RWPE2 (cell line): ENCODE measurements around the gene GPRASP1.

ENCODE experiments used
- ATAC-seq: fragments of 200-7000 bp; cut with Tn5 transposase; 3 replicates; pipeline ENCODE4 v1.9.1; 2021; ENCODE audit warnings: low read depth
- DNase-seq: peaks from one replicate; pipeline ENCODE4 v3.0.0-alpha.2; 2020; ENCODE audit warnings: low spot score
- H3K27ac ChIP-seq: fragments of 450-650 bp; 2 replicates; pipeline ENCODE4 v1.5.1; 2017; ENCODE audit warnings: mild to moderate bottlenecking; ENCODE audit not compliant: poor library complexity, severe bottlenecking
- H3K27me3 ChIP-seq: fragments of 250-450 bp; sonication (Bioruptor Pico); 2 replicates; pipeline ENCODE4 v1.5.1; 2021; ENCODE audit warnings: mild to moderate bottlenecking, moderate library complexity; ENCODE audit not compliant: insufficient read depth, poor library complexity, severe bottlenecking
- H3K36me3 ChIP-seq: fragments of 250-450 bp; sonication (Bioruptor Pico); 2 replicates; pipeline ENCODE4 v1.5.1; 2020; ENCODE audit warnings: low read depth, mild to moderate bottlenecking, moderate library complexity
- H3K4me1 ChIP-seq: fragments of 250-450 bp; sonication (Bioruptor Pico); 2 replicates; pipeline ENCODE4 v1.5.1; 2021; ENCODE audit warnings: mild to moderate bottlenecking, moderate library complexity; ENCODE audit not compliant: insufficient read depth, poor library complexity, severe bottlenecking
- H3K4me3 ChIP-seq: fragments of 250-450 bp; sonication (Bioruptor Pico); 2 replicates; pipeline ENCODE4 v1.5.1; 2021; ENCODE audit warnings: mild to moderate bottlenecking, moderate library complexity; ENCODE audit not compliant: severe bottlenecking
- H3K9me3 ChIP-seq: fragments of 250-450 bp; sonication (Bioruptor Pico); 2 replicates; pipeline ENCODE4 v1.5.1; 2021; ENCODE audit warnings: mild to moderate bottlenecking, moderate library complexity; ENCODE audit not compliant: severe bottlenecking
- TF ChIP-seq, protein P1 (sequence below): fragments of 450-650 bp; IDR thresholded peaks from one replicate; pipeline ENCODE4 v1.5.1; 2017; ENCODE audit warnings: mild to moderate bottlenecking, moderate library complexity; ENCODE audit not compliant: poor library complexity, severe bottlenecking

Gene GPRASP1

DNA sequence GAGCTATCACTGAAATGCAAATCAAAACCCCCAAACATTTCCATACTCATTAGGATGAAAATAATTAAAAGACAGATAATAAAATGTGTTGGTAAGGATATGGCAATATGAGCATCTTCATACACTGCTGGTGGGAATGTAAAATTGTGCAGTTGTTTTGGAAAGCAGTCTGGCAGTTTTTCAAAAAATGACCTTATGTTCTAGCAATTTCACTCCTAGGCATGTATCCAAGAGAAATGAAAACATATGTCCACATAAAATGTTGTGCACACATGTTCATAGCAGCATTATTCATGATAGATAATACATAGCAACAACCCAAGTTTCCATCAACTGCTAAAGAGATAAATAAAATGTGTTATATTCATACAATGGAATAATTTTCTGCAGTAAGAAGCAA, 46.2 kb downstream of the GPRASP1 start:
- Histone ChIP-seq H3K9me3 (no peaks in the 10 kb centered on the region), H3K4me1 (no peaks in the 10 kb centered on the region), H3K27me3 (no peaks in the 10 kb centered on the region), H3K4me3 (no peak overlapping the region), H3K27ac (no peak overlapping the region), H3K36me3 (no peaks in the 10 kb centered on the region)
- TF ChIP-seq, protein P1, sequence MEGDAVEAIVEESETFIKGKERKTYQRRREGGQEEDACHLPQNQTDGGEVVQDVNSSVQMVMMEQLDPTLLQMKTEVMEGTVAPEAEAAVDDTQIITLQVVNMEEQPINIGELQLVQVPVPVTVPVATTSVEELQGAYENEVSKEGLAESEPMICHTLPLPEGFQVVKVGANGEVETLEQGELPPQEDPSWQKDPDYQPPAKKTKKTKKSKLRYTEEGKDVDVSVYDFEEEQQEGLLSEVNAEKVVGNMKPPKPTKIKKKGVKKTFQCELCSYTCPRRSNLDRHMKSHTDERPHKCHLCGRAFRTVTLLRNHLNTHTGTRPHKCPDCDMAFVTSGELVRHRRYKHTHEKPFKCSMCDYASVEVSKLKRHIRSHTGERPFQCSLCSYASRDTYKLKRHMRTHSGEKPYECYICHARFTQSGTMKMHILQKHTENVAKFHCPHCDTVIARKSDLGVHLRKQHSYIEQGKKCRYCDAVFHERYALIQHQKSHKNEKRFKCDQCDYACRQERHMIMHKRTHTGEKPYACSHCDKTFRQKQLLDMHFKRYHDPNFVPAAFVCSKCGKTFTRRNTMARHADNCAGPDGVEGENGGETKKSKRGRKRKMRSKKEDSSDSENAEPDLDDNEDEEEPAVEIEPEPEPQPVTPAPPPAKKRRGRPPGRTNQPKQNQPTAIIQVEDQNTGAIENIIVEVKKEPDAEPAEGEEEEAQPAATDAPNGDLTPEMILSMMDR: no peak
- ATAC-seq: no peak
- no peak for DNase-seq
